SHP77 (cell line): Measurements from ENCODE around the gene MAOB.
A peak's percentile ranks its signal among the peaks of the same experiment; 100 is the strongest.

Experiments
- DNase-seq, 2 experiments: peaks; one replicate each; lab custom pipeline; 2025; lab: John Stamatoyannopoulos, UW

Gene MAOB

DNA sequence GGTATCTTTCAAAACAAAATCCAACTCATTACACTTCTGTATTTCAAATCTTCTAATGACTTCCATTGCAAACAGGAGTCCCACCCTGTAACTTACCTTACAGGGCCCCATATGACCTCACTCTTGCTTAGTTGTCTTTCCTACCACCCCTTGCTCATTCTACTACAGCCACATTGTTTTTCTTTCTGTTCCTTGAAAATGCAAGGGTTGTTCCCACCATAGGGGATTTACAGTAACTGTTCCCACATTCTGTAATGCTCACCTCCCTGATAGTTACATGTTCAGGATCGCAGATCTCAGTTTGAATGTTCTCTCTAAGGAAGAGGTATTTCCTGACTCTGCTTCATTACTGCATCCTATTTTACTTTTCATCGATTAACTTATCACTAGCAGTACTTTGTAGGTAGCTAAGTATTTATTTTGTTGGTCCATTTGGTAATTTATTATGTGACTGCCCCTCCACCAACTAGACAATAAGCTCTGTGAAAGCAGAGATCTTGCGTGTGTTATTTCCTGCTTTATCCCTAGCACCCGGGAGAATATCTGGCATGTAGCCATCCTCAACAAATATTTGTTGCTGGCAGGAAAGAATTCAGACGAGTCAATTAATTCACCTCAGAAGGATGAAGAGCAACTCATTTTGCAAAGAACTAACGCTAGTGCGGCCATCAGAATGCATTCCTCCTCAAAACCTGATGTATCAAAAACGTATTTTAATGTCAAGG is 21.4 kb downstream of the MAOB start:
- peak; percentile 13 to 17 for DNase-seq

- DNase-seq = no peak
Measured at GRCh38 chrX:43853225-43853828, 28.9 kb downstream of the MAOB start.

DNA sequence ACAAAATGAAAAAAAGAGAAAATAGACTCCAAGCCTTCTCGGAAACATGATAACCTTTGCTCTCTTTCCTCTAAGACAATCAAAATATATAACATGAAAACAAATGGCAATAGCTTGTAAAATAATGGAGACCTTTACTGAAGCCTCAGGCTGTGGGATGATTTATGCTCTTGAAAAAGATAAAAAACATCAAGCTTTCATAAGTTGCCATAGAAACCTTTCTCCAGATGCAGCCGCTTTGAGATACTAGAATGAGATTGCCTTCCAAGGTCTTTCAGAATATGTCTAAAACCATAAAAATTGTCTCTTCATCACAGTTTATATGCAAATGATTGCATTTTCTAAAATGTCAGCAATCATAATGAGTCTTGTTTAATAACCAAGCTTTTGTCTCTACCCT is 31.6 kb downstream of the MAOB start:
- DNase-seq = no peak

DNA sequence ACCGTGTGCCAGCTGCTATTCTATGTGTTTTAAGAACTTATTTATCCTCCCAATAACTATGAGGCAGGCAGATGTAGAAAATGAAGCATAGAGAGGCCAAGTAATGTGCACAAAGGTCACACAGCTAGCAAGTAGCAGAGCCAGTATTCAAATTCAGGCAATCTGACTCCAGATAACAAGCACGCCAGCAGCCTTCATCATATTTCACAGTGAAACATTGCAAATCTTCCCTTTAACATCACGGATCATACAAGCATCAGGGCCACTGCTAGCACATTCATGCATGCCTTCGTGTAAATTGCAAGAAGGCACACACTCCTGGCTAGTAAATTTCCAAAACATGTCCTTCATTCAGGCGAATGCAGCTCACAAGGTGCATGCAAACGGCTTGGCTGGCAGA is 33.1 kb downstream of the MAOB start:
- no peak for DNase-seq

- DNase-seq = no peak
Measured at GRCh38 chrX:43847352-43847751, 34.9 kb downstream of the MAOB start.

DNA sequence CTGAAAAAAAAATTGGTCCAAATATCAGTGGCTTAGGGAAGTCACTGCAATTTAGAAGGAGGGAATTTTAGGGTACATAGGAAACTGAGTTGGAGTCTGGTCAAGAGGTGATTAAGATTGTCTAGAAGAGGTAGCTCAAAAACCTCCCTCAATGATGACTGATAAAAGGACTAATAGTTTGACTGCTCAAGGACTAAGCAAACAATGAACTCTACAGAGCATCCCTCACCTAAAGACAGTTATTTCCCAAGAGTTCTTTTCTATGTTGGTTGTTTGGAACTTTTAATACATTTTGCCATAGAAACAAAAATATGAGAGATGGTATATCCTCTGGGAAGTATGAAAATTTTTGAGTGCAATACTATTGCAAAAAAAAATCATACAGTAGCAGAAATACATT is 35.7 kb downstream of the MAOB start:
- no peak for DNase-seq

DNA sequence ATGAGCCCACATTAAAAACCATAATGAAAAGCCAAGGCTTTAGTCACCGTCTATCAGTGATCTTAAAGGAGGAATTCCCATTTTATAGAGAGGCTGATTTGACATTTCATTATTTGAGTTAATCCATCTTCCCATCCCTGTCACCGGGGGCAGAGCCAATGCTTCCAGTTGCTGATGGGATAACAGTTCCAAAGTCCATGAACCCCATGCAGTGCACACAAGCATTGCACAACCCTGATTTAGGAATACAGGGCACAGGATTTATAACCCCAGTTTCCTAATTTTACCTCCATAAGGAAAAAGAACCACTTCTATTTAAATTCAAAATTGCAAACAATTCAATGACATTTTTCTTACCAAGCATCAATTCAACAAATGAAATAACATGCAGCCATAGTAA is 36.5 kb downstream of the MAOB start:
- no peak for DNase-seq

DNA sequence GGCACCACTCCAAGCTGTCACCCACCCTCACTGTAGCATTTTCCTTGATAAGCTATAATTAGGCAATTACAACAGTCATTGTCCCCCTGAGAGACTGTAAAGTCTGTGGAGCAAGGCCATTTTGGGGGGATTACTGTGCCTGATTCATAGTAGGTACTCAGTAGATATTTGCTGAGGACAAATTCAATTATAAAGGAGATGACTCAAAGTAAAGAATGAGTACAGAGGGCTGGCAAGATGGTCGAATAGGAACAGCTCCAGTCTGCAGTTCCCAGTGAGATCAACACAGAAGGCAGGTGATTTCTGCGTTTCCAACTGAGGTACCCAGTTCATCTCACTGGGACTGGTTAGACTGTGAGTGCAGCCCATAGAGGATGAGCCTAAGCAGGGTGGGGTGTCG is 42.0 kb downstream of the MAOB start:
- no peak for DNase-seq

GRCh38 chrX:43836435-43837184 is 45.6 kb downstream of the MAOB start:
- no peak for DNase-seq

- no peak for DNase-seq
Measured at GRCh38 chrX:43835559-43835958, 46.7 kb downstream of the MAOB start.

DNA sequence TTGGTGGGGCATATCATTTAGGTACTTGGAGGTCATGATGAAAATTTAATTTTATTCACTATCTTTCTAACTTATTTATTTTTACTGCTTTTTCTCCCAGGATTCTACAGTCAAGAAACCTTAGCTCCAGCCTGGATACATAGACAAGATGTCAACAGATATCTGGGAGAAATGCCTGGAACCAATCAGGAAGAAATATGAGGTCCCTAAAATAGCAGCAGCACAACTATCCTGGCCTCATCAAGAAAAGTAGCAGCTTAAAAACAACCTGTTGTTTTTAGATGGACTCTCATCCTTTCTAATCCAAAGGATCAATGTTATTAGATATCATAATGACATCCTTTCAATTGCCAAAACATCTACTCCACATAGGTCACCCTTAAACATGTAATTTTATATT is 54.5 kb downstream of the MAOB start:
- DNase-seq = no peak

GRCh38 chrX:43822014-43822413 is 60.2 kb downstream of the MAOB start:
- no peak for DNase-seq

DNA sequence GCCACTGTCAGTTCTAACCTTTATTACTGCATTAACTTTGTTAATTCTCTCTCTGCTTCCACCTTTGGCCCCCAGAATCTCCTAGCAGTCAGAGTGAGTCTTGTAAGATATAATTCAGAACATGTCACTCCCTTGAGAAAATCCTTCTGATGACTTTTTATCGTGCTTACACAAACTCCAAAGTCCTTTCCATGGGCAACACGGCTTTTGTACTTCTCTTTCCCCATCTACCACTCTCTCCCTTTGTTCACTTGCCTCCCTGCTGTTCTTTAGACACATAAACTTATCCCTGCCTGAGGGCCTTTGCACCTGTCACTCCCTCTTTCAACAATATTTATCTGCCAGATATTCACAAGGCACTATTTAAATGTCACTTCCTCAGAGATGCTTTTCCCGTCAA is 64.8 kb downstream of the MAOB start:
- DNase-seq = no peak

DNA sequence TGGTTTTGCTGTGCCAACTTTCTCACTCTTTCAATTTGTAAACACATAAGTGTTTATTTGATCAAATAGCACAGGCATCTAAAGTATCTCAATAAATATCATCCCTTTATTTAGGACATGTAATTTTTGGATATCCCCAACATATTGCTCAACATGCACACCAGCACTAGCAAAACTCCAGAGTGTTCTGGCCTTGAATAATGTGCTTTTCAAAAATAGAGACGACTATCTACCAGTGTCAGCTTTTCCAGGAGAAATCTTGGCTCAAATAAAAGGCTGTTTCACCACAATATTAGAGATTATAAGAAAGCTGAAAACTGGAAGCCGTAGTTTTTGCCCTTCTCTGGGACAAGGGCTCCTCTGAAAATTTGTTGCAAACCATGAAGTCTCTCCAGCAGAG is 67.0 kb downstream of the MAOB start:
- no peak for DNase-seq

DNA sequence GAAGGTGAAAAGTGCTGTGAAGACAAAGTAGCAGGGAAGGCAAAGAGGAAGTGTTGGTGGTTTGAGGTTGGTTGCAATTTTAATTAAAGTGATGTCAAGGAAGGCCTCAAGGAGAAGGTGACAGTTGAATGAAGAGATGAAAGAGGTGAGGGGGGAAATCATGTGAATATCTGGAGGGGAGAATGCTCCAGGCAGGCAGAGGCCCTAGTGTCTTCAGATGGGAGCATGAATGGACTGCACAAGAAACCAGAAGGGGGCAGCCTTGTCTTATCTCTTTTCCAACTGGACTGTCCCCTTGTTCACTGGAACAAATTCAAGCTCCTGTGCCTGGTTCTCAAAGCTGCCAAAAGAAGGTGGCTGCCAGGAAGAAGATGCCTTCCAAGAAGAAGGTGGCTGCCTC is 68.4 kb downstream of the MAOB start:
- no peak for DNase-seq

DNA sequence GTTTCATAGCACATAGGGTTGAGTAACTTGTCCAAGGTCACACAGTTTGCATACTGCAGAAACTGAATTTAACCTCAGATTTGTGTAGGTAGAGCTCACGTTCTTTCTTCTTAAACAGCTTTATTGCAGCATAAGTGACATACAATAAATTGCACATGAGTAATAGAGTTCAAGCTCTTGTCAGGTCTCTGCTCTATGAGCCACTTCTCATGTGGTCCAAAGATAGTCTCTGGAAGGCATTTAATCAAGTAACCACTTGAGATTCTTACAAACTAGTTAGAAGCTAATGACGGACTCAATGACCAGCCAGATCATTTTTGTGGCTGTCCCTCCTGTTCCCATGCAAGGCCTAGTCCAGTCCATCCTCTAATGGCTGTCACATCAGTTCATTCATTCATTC is 68.9 kb downstream of the MAOB start:
- DNase-seq = no peak

DNA sequence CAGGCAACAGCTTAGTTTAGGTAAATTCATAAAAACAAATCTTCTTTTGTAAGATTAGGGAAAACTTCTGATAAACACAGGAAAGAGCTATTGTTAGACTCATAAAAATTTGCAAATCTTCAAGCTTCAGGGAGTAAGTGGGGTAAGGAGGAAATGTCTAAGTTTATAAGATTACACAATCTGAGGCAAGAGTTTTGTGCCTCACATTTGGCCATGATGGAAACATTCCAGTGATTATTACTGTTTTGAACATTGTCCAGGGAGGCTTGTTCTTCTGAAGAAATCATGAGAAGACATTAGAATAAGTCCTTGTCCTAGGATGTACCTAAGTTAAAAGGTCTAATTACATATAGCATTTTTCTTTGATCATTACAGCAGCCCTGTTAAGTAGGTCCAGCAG is 72.8 kb downstream of the MAOB start:
- no peak for DNase-seq

DNA sequence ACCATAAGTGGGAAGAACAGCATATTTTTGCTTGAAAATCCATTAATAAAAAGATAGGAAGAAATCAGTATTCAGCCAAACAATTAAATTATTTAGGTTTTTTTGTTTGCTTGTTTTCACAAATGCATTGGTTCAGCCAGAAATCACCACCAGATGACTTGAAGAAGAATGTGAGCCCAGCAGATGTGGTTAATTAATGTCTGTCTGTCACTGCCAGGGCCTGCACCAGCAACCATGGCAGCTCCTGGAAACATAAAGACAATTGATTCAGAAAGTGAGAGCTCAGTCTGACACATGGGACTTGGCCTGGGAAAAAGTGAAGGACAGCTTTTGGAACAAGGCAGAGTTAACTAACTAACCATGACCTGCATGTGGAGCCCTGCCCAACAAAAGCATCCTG is 74.0 kb downstream of the MAOB start:
- DNase-seq = no peak

- DNase-seq = no peak
Measured at GRCh38 chrX:43805579-43805978, 76.7 kb downstream of the MAOB start.

- no peak for DNase-seq
Measured at GRCh38 chrX:43804021-43804420, 78.2 kb downstream of the MAOB start.

DNA sequence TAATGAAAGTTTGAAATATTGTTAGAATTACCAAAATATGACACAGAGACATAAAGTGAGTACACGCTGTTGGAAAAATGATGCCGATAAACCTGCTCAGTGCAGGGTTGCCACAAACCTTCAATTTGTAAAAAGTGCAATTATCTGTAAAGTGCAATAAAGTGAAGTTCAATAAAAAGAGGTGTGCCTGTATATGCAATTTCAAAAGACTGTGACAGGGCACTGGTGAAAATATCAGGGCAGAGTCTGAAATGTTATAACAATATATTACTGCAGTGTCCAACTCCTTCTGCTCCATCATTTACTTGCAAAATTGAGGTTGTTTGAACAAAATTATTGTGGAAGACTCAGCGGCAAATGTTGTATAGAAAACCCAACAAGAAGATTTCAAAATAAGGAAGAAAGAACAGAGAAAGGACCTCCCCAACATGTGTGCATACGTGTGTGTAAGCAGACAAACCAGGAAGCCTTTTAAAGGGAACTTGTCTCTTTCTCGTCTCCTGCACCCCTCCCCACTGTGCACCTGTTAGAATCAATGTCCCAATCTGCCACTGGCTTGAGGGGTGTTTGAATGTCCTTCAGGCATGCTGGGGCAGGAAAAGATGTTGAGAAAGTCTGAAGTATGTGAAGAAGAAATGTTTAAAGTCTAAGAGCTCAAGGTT is 96.2 kb downstream of the MAOB start:
- no peak for DNase-seq

DNA sequence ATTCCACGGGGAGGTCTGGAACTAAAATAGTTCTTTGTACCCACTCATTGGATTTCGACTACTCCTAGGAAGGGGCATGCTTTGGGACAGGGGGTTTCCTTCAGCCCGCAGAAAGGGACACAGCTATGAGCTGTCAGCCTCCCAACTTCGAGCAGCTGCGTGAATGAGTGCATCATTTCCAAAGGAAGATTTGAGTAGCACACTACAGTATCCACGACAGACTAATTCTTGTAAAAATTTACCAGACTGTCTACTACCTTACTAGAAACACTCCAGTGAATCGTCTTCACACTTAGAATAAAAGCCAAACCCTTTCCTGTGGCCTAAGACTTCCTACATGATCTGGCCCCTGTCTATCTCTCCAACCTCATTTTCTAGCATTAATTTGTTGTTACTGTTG is 124.2 kb downstream of the MAOB start:
- DNase-seq = no peak

DNA sequence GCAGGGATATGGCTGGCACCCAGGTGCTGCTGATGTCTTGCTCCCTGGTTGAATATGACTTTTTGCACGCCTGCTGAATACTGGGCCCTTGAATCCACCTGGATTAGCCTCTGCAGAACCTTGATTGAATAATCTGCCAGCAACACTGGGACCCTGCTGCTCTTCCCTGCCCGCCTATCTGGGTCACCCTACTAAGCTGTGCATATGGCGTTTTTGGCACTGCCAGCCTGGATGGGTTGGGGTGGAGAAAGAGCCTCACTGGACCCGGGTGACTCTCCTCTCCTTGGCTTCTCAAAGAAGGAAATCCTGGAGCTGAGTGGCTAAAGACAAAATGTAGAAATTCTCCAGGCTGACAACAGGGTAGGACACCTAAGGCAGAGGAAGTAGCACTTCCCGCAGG is 126.2 kb downstream of the MAOB start:
- DNase-seq = no peak
